Activated B cell treated with CpG ODN at 0.5 μM for 24 hours (primary cell): ENCODE measurements around the gene PPP1R15A. TPM values are rescaled to one million over a fixed set of nuclear protein-coding genes. Genes with fewer than 3 reads are reported as not detected.
A peak's percentile ranks its signal among the peaks of the same experiment; 100 is the strongest.

Experiments
- ATAC-seq: fragments of 200-7000 bp; cut with Tn5 transposase; one replicate; pipeline ENCODE4 v1.10.0; 2021; ENCODE audit warnings: low read depth, mild to moderate bottlenecking, moderate library complexity
- CTCF ChIA-PET: fragments of 350-600 bp; sonication (Branson Sonifier 250); formaldehyde crosslinking; loops from one replicate; lab custom pipeline; 2021; ENCODE audit warnings: antibody characterized with exemption; lab: Charles Lee
- POLR2A ChIA-PET: fragments of 350-600 bp; sonication (Branson Sonifier 250); formaldehyde crosslinking; loops from one replicate; lab custom pipeline; 2021; ENCODE audit warnings: antibody characterized with exemption; lab: Charles Lee
- DNase-seq: peaks from one replicate; pipeline ENCODE4 v3.0.0; 2022
- H3K27ac Mint-ChIP-seq: one replicate; pipeline ENCODE4 v1.8.0; 2020; ENCODE audit warnings: mixed read lengths
- H3K27me3 Mint-ChIP-seq: one replicate; pipeline ENCODE4 v1.8.0; 2021; ENCODE audit warnings: mixed read lengths
- H3K36me3 Mint-ChIP-seq: one replicate; pipeline ENCODE4 v1.8.0; 2021; ENCODE audit warnings: low read depth, mixed read lengths
- H3K4me1 Mint-ChIP-seq: one replicate; pipeline ENCODE4 v1.8.0; 2021; ENCODE audit warnings: mixed read lengths
- H3K4me3 Mint-ChIP-seq: one replicate; pipeline ENCODE4 v1.8.0; 2020; ENCODE audit warnings: mild to moderate bottlenecking, mixed read lengths
- H3K9me3 Mint-ChIP-seq: one replicate; pipeline ENCODE4 v1.8.0; 2020; ENCODE audit warnings: mixed read lengths
- intact Hi-C: fragments of 100-400 bp; cut with micrococcal nuclease; formaldehyde crosslinking; loops from one replicate; pipeline ENCODE4 v1.15.1; 2024
- total RNA-seq: library from RNA; stranded (reverse); gene quantifications from 2 replicates; pipeline ENCODE4 v1.2.3, GENCODE V29; 2022
- TF ChIP-seq, protein P1 (sequence below): fragments of 200-600 bp; IDR thresholded peaks from one replicate; pipeline ENCODE4 v1.8.0; 2022; ENCODE audit warnings: antibody characterized with exemption, mild to moderate bottlenecking

The PPP1R15A gene
- total RNA-seq, 1 donor from 2014 or later = 123 TPM

DNA sequence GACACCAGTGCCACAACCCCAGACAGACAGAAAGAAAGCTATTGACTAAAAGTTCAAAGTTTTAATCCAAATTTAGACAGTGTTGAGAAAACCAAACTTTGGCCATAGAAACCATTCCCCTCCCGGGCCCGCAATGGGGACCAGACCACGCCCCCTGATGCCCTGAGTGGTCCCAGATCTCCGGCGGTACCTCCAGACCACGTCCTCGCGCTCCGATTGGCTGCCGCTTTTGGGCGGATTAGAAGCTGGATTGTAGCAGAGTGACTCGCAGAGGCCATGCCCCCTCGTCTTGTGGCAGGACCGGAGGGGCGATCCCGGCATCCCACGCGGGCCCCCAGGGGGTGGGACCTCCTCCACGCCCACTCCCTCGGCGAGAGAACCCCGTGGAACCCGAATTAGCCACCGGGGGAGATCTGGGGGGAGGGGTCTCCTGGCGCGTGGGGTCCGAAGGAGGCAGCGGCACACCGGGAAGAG, 35.1 kb upstream of the PPP1R15A start:
- ChIA-PET POLR2A (interaction anchor here (0.5 to 3.7 kb wide), 16 partner anchors 10 to 1550 kb away, joined by 3 to 34 read pairs (median 6); partner anchors contain the start of genes BCAT2, CA11, GYS1 and PPP1R15A), CTCF (interaction anchor here (0.8 to 12.1 kb wide), 6 partner anchors 10 to 192 kb away, joined by 3 to 272 read pairs (median 4); partner anchors contain the start of gene CA11)
- Mint-ChIP-seq H3K27ac (peak overlapping the region; percentile 70), H3K9me3 (no peaks in the 10 kb centered on the region), H3K4me1 (peaks cover 26% of the 10 kb centered on the region), H3K27me3 (no peaks in the 10 kb centered on the region), H3K4me3 (peak overlapping the region; percentile 88), H3K36me3 (no peaks in the 10 kb centered on the region)
- ATAC-seq = peak; percentile 89
- TF ChIP-seq, protein P1, sequence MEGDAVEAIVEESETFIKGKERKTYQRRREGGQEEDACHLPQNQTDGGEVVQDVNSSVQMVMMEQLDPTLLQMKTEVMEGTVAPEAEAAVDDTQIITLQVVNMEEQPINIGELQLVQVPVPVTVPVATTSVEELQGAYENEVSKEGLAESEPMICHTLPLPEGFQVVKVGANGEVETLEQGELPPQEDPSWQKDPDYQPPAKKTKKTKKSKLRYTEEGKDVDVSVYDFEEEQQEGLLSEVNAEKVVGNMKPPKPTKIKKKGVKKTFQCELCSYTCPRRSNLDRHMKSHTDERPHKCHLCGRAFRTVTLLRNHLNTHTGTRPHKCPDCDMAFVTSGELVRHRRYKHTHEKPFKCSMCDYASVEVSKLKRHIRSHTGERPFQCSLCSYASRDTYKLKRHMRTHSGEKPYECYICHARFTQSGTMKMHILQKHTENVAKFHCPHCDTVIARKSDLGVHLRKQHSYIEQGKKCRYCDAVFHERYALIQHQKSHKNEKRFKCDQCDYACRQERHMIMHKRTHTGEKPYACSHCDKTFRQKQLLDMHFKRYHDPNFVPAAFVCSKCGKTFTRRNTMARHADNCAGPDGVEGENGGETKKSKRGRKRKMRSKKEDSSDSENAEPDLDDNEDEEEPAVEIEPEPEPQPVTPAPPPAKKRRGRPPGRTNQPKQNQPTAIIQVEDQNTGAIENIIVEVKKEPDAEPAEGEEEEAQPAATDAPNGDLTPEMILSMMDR = no peak
- intact Hi-C loops = loop anchor here (10.0 kb wide), 1 partner anchor 322 kb away; the partner anchor contains the start of gene LMTK3
- DNase-seq = peak; percentile 73

- DNase-seq (no peak), ATAC-seq (no peak)
- Mint-ChIP-seq H3K27me3 (no peaks in the 10 kb centered on the region), H3K27ac (no peak overlapping the region), H3K4me3 (peak overlapping the region; percentile 53), H3K9me3 (no peaks in the 10 kb centered on the region), H3K4me1 (peaks cover 28% of the 10 kb centered on the region), H3K36me3 (no peaks in the 10 kb centered on the region)
- ChIA-PET POLR2A (interaction anchor here (0.8 to 3.7 kb wide), 14 partner anchors 9 to 192 kb away, joined by 3 to 34 read pairs (median 7); partner anchors contain the start of genes BCAT2, CA11, GYS1 and PPP1R15A), CTCF (interaction anchor here (1.0 to 12.1 kb wide), 4 partner anchors 46 to 133 kb away, joined by 3 to 272 read pairs (median 4); no protein-coding TSS in a partner anchor)
- intact Hi-C loops = loop anchor here (10.0 kb wide), 1 partner anchor 323 kb away; the partner anchor contains the start of gene LMTK3
- TF ChIP-seq, protein P1 = no peak
Observed at GRCh38 chr19:48837687-48838086, 34.5 kb upstream of the PPP1R15A start.

DNA sequence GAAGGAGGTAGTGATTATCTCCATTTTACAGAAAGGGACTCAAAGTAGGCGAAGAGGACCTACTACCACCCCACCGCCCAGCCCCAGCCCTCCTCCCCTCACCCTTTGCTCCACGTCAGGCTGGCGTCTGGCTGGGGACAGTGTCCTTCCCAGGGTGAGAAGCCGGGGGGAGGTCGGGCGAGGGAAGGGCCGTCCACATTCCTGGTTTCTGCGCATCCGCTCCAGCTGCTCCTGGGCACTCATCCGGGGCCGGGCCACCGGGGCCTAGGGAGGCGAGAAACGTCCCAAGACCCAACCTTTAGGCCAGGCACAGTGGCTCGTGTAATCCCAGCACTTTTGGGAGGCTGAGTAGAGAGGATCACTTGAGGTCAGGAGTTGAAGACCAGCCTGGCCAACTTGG, 31.2 kb upstream of the PPP1R15A start:
- no peak overlapping the region for H3K4me3 Mint-ChIP-seq
- ChIA-PET POLR2A (interaction anchor here (0.7 to 2.9 kb wide), 2 partner anchors 31 to 45 kb away, joined by 4 to 9 read pairs; no protein-coding TSS in a partner anchor), CTCF (interaction anchor here (2.2 to 12.1 kb wide), 5 partner anchors 11 to 195 kb away, joined by 7 to 272 read pairs (median 15); partner anchors contain the start of genes CA11 and RUVBL2)
- peaks cover 18% of the 10 kb centered on the region for H3K4me1 Mint-ChIP-seq
- no peaks in the 10 kb centered on the region for H3K27me3 Mint-ChIP-seq
- DNase-seq (no peak), ATAC-seq (no peak)
- H3K27ac Mint-ChIP-seq = no peak overlapping the region
- no peaks in the 10 kb centered on the region for H3K9me3 Mint-ChIP-seq
- intact Hi-C loops = no loop called here
- H3K36me3 Mint-ChIP-seq = no peaks in the 10 kb centered on the region
- TF ChIP-seq, protein P1 = no peak

DNA sequence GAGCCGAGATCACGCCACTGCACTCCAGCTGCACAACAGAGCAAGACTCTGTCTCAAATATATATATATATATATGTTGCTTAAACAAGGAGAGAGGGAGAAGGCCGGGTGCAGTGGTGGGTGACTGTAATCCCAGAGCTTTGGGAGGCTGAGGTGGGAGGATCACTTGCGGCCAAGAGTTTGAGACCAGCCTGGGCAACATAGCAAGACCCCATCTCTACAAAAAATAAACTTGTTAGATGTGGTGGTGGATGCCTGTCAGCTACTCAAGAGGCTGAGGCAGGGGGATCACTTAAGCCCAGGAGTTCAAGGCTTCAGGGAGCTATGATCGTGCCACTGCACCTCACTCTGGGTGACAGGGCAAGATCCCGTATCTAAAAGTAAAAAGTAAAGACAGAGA, 30.6 kb upstream of the PPP1R15A start:
- no peaks in the 10 kb centered on the region for H3K27me3 Mint-ChIP-seq
- TF ChIP-seq, protein P1 = no peak
- intact Hi-C loops = no loop called here

GRCh38 chr19:48842789-48843162, 29.4 kb upstream of the PPP1R15A start:
- DNase-seq = peak; percentile 27
- Mint-ChIP-seq H3K4me3 (no peak overlapping the region), H3K27ac (peak overlapping the region; percentile 15), H3K27me3 (no peaks in the 10 kb centered on the region), H3K4me1 (peaks cover 5% of the 10 kb centered on the region), H3K36me3 (no peaks in the 10 kb centered on the region), H3K9me3 (no peaks in the 10 kb centered on the region)
- CTCF ChIA-PET = interaction anchor here (0.6 to 12.1 kb wide), 29 partner anchors 9 to 197 kb away, joined by 3 to 272 read pairs (median 4); partner anchors contain the start of genes CA11, PPP1R15A and RUVBL2
- peak; percentile 71 for ATAC-seq
- POLR2A ChIA-PET = interaction anchor here (0.5 to 2.9 kb wide), 12 partner anchors 11 to 197 kb away, joined by 3 to 9 read pairs (median 4); partner anchors contain the start of genes CA11, GYS1, PPP1R15A and RUVBL2
- intact Hi-C loops = loop anchor here (1.0 to 2.0 kb wide), 5 partner anchors 47 to 196 kb away; partner anchors contain the start of gene CA11
- TF ChIP-seq, protein P1 = no peak

More for the DNA sequence above, 30.6 kb upstream of the PPP1R15A start:
- Mint-ChIP-seq H3K9me3 (no peaks in the 10 kb centered on the region), H3K27ac (no peak overlapping the region), H3K4me1 (peaks cover 13% of the 10 kb centered on the region), H3K36me3 (no peaks in the 10 kb centered on the region), H3K4me3 (no peak overlapping the region)
- CTCF ChIA-PET = interaction anchor here (0.7 to 12.1 kb wide), 13 partner anchors 8 to 221 kb away, joined by 3 to 272 read pairs (median 4); partner anchors contain the start of genes CA11 and RUVBL2
- DNase-seq (no peak), ATAC-seq (no peak)
- POLR2A ChIA-PET = interaction anchor here (0.6 to 2.9 kb wide), 4 partner anchors 12 to 291 kb away, joined by 4 to 9 read pairs (median 4); no protein-coding TSS in a partner anchor
